CD14-positive monocyte (primary cell): ENCODE results near the gene PDE11A. TPM values are rescaled to one million over a fixed set of nuclear protein-coding genes. Genes with fewer than 3 reads are reported as not detected.

Experiments used
- DNase-seq, 3 donors: peaks; one replicate each; pipeline ENCODE4 v3.0.0-alpha.2; 2011 to 2022
- H2AFZ ChIP-seq: 2 replicates; pipeline ENCODE4 v1.6.0; 2012; ENCODE audit warnings: mild to moderate bottlenecking, low read depth, low read length, inconsistent platforms; ENCODE audit not compliant: insufficient read depth, poor library complexity, severe bottlenecking
- H3K27ac ChIP-seq, 2 donors: 1 replicate in 1 of 2; 2 replicates in 1 of 2; pipeline ENCODE4 v1.5.1; 2012 to 2013; ENCODE audit warnings: low read length in 2 of 2, control low read depth in 1 of 2, inconsistent platforms in 1 of 2, low read depth in 1 of 2, mild to moderate bottlenecking in 1 of 2
- H3K27me3 ChIP-seq, 2 donors: one replicate each; pipeline versions ENCODE4 v1.6.0 to v1.6.1; 2011 to 2013; ENCODE audit warnings: low read length in 2 of 2; ENCODE audit not compliant: control insufficient read depth in 2 of 2, insufficient read depth in 2 of 2
- H3K36me3 ChIP-seq, 2 donors: replicated peaks in 1 of 2; 1 replicate in 1 of 2; 2 replicates in 1 of 2; pipeline versions ENCODE4 v1.5.1 to v1.6.1; 2012 to 2013; ENCODE audit warnings: low read length in 2 of 2, control low read depth in 1 of 2, inconsistent platforms in 1 of 2, mild to moderate bottlenecking in 1 of 2; ENCODE audit not compliant: insufficient read depth in 2 of 2, control insufficient read depth in 1 of 2
- H3K4me1 ChIP-seq, 2 donors: 1 replicate in 1 of 2; 2 replicates in 1 of 2; pipeline versions ENCODE4 v1.5.1 to v1.6.1; 2012 to 2013; ENCODE audit warnings: low read length in 2 of 2, control low read depth in 1 of 2, inconsistent platforms in 1 of 2, mild to moderate bottlenecking in 1 of 2, moderate library complexity in 1 of 2; ENCODE audit not compliant: insufficient read depth in 2 of 2, control insufficient read depth in 1 of 2
- H3K4me2 ChIP-seq: replicated peaks from 2 replicates; pipeline ENCODE3; 2012; ENCODE audit warnings: low read length, moderate library complexity, mild to moderate bottlenecking; ENCODE audit not compliant: poor library complexity, severe bottlenecking; ENCODE audit errors: extremely low read depth
- H3K4me3 ChIP-seq, 3 experiments: fragments of 200-600 bp in 1 of 3; sonication (generic) in 1 of 3; replicated peaks in 1 of 3; 1 replicate in 2 of 3; 2 replicates in 1 of 3; pipeline ENCODE4 v1.5.1; 2011 to 2013; ENCODE audit warnings: low read length in 3 of 3, mild to moderate bottlenecking in 3 of 3, control low read depth in 2 of 3, low read depth in 2 of 3, inconsistent platforms in 1 of 3, moderate library complexity in 1 of 3
- H3K79me2 ChIP-seq: 2 replicates; pipeline ENCODE4 v1.6.0; 2012; ENCODE audit warnings: mild to moderate bottlenecking, control low read depth, inconsistent platforms, low read length, moderate library complexity; ENCODE audit not compliant: insufficient read depth
- H3K9ac ChIP-seq: 2 replicates; pipeline ENCODE4 v1.6.0; 2017; ENCODE audit warnings: low read length, mild to moderate bottlenecking; ENCODE audit not compliant: insufficient read depth, poor library complexity, severe bottlenecking
- H3K9me3 ChIP-seq, 2 donors: replicated peaks in 1 of 2; 1 replicate in 1 of 2; 2 replicates in 1 of 2; pipeline versions ENCODE4 v1.5.1 to v1.6.1; 2012 to 2013; ENCODE audit warnings: low read length in 2 of 2, control low read depth in 1 of 2; ENCODE audit not compliant: control insufficient read depth in 1 of 2, insufficient read depth in 1 of 2
- H4K20me1 ChIP-seq: 2 replicates; pipeline ENCODE4 v1.6.0; 2012; ENCODE audit warnings: mild to moderate bottlenecking, low read length, control low read depth, moderate library complexity; ENCODE audit not compliant: insufficient read depth
- H3K27ac Mint-ChIP-seq, 7 donors: one replicate each; pipeline ENCODE4 v1.8.0; 2020; ENCODE audit warnings: mild to moderate bottlenecking in 7 of 7, mixed read lengths in 7 of 7, moderate library complexity in 6 of 7, inconsistent platforms in 2 of 7
- H3K27me3 Mint-ChIP-seq, 3 donors: one replicate each; pipeline ENCODE4 v1.8.0; 2021 to 2022; ENCODE audit warnings: low read depth in 3 of 3, mild to moderate bottlenecking in 3 of 3, mixed read lengths in 3 of 3, moderate library complexity in 3 of 3, inconsistent platforms in 1 of 3
- H3K36me3 Mint-ChIP-seq, 2 donors: one replicate each; pipeline ENCODE4 v1.8.0; 2020; ENCODE audit warnings: mixed read lengths in 2 of 2, inconsistent platforms in 1 of 2, mild to moderate bottlenecking in 1 of 2
- H3K4me1 Mint-ChIP-seq: one replicate; pipeline ENCODE4 v1.8.0; 2020; ENCODE audit warnings: mild to moderate bottlenecking, mixed read lengths
- H3K4me3 Mint-ChIP-seq, 2 donors: one replicate each; pipeline ENCODE4 v1.8.0; 2020; ENCODE audit warnings: mild to moderate bottlenecking in 2 of 2, mixed read lengths in 2 of 2, moderate library complexity in 1 of 2
- H3K9me3 Mint-ChIP-seq, 7 donors: one replicate each; pipeline ENCODE4 v1.8.0; 2020 to 2022; ENCODE audit warnings: mixed read lengths in 7 of 7, mild to moderate bottlenecking in 6 of 7, moderate library complexity in 6 of 7, inconsistent platforms in 2 of 7
- WGBS: methylation state at CpG from one replicate; pipeline ENCODE4 v1.1.5; 2013; ENCODE audit warnings: missing lambda C conversion rate; ENCODE audit not compliant: insufficient coverage; 5-methylcytosine and 5-hydroxymethylcytosine counted together
- intact Hi-C, 2 donors: fragments of 100-400 bp; cut with micrococcal nuclease; formaldehyde crosslinking; loops; one replicate each; pipeline versions ENCODE4 v1.15.0 to v1.15.1; 2023
- polyA plus RNA-seq, 3 donors: library from polyadenylated mRNA; depleted of rRNA in 1 of 3; unstranded in 2 of 3; stranded (reverse) in 1 of 3; fragments of 300-500 nt in 2 of 3; fragments of >200 nt in 1 of 3; fragmentation: Illumina TruSeq in 2 of 3; gene quantifications; 1 replicate in 2 of 3; 2 replicates in 1 of 3; pipeline ENCODE4 v1.2.3, GENCODE V29; 2012 to 2021
- TF ChIP-seq, protein P1 (sequence below): fragments of 200-600 bp; IDR thresholded peaks from one replicate; pipeline ENCODE4 v1.8.0; 2022; ENCODE audit warnings: antibody characterized with exemption, mild to moderate bottlenecking

The PDE11A gene
- polyA plus RNA-seq, 3 donors, result not detected

DNA sequence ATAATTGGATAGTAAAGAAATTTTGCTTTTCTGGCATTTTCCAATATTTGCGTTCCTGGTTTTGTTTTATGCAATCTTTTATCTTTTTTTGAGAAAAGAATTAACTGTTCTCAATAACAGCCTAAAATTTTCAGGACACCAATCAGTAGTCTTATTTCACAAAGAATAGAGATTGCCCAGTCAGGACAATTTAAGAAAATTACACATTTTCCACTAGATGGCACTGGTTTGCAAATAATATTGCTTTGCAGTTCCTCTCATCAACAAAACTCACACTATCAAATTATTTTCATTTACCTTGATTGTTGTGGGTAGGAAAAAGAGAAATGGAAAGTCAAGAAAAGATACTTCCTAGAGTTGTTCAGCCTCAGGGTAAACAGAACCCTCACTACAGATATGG is 37.2 kb upstream of the PDE11A start:
- Mint-ChIP-seq H3K27me3 (peaks cover 0 to 3% (median 1%) of the 10 kb centered on the region in 3 donors), H3K9me3 (no peaks in the 10 kb centered on the region), H3K4me3 (no peak overlapping the region), H3K36me3 (peaks cover 0 to 3% of the 10 kb centered on the region in 2 donors), H3K27ac (no peak overlapping the region), H3K4me1 (peaks cover 22% of the 10 kb centered on the region)
- Histone ChIP-seq H3K79me2 (peaks cover 14% of the 10 kb centered on the region), H3K4me2 (no peak overlapping the region), H3K36me3 (no peaks in the 10 kb centered on the region), H3K27me3 (no peaks in the 10 kb centered on the region), H4K20me1 (no peaks in the 10 kb centered on the region), H3K9ac (no peak overlapping the region), H3K4me3 (no peak overlapping the region), H3K9me3 (no peaks in the 10 kb centered on the region), H2AFZ (no peak overlapping the region), H3K27ac (no peak overlapping the region), H3K4me1 (peaks cover 13 to 19% of the 10 kb centered on the region in 2 donors)
- WGBS, result no CpG with 5 or more reads among the region's 1 CpG
- intact Hi-C loops, result no loop called here
- peak; percentile 14 to 46 (median 21) for DNase-seq
- TF ChIP-seq, protein P1, sequence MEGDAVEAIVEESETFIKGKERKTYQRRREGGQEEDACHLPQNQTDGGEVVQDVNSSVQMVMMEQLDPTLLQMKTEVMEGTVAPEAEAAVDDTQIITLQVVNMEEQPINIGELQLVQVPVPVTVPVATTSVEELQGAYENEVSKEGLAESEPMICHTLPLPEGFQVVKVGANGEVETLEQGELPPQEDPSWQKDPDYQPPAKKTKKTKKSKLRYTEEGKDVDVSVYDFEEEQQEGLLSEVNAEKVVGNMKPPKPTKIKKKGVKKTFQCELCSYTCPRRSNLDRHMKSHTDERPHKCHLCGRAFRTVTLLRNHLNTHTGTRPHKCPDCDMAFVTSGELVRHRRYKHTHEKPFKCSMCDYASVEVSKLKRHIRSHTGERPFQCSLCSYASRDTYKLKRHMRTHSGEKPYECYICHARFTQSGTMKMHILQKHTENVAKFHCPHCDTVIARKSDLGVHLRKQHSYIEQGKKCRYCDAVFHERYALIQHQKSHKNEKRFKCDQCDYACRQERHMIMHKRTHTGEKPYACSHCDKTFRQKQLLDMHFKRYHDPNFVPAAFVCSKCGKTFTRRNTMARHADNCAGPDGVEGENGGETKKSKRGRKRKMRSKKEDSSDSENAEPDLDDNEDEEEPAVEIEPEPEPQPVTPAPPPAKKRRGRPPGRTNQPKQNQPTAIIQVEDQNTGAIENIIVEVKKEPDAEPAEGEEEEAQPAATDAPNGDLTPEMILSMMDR, result peak; percentile 76

- H3K27me3 Mint-ChIP-seq, result peaks cover 0 to 3% (median 1%) of the 10 kb centered on the region in 3 donors
- no peaks in the 10 kb centered on the region for H3K36me3 ChIP-seq
- peaks cover 9% of the 10 kb centered on the region for H3K79me2 ChIP-seq
- H4K20me1 ChIP-seq, result no peaks in the 10 kb centered on the region
- H3K9me3 ChIP-seq, result no peaks in the 10 kb centered on the region
- no peaks in the 10 kb centered on the region for H3K9me3 Mint-ChIP-seq
- peaks cover 9 to 11% of the 10 kb centered on the region in 2 donors for H3K4me1 ChIP-seq
- TF ChIP-seq, protein P1, result no peak
- no peak overlapping the region for H3K4me2 ChIP-seq
- H2AFZ ChIP-seq, result no peak overlapping the region
- H3K4me1 Mint-ChIP-seq, result peaks cover 9% of the 10 kb centered on the region
- DNase-seq, result no peak
- H3K27ac ChIP-seq, result no peak overlapping the region
- WGBS, result 97% methylated on average over 18 of the region's 21 CpGs
- H3K36me3 Mint-ChIP-seq, result no peaks in the 10 kb centered on the region
- intact Hi-C loops, result no loop called here
- no peak overlapping the region for H3K27ac Mint-ChIP-seq
- no peak overlapping the region for H3K4me3 Mint-ChIP-seq
- H3K27me3 ChIP-seq, result no peaks in the 10 kb centered on the region
- H3K4me3 ChIP-seq, result no peak overlapping the region
- no peak overlapping the region for H3K9ac ChIP-seq
Measured at GRCh38 chr2:178108176-178108575, 35.6 kb upstream of the PDE11A start.
